ENCODE results near the gene DFFA.
A peak's percentile ranks its signal among the peaks of the same experiment; 100 is the strongest.

The DFFA gene

GRCh38 chr1:10490286-10490970 lies 18.1 kb upstream of the DFFA start:
- H3K27ac ChIP-seq: no peak overlapping the region
- TF ChIP-seq, protein P1, sequence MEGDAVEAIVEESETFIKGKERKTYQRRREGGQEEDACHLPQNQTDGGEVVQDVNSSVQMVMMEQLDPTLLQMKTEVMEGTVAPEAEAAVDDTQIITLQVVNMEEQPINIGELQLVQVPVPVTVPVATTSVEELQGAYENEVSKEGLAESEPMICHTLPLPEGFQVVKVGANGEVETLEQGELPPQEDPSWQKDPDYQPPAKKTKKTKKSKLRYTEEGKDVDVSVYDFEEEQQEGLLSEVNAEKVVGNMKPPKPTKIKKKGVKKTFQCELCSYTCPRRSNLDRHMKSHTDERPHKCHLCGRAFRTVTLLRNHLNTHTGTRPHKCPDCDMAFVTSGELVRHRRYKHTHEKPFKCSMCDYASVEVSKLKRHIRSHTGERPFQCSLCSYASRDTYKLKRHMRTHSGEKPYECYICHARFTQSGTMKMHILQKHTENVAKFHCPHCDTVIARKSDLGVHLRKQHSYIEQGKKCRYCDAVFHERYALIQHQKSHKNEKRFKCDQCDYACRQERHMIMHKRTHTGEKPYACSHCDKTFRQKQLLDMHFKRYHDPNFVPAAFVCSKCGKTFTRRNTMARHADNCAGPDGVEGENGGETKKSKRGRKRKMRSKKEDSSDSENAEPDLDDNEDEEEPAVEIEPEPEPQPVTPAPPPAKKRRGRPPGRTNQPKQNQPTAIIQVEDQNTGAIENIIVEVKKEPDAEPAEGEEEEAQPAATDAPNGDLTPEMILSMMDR (IDR thresholded peaks at IDR 0.05): no peak
- no peak for TF ChIP-seq ZFX (IDR thresholded peaks at IDR 0.05; ENCODE audit: borderline replicate concordance)

DNA sequence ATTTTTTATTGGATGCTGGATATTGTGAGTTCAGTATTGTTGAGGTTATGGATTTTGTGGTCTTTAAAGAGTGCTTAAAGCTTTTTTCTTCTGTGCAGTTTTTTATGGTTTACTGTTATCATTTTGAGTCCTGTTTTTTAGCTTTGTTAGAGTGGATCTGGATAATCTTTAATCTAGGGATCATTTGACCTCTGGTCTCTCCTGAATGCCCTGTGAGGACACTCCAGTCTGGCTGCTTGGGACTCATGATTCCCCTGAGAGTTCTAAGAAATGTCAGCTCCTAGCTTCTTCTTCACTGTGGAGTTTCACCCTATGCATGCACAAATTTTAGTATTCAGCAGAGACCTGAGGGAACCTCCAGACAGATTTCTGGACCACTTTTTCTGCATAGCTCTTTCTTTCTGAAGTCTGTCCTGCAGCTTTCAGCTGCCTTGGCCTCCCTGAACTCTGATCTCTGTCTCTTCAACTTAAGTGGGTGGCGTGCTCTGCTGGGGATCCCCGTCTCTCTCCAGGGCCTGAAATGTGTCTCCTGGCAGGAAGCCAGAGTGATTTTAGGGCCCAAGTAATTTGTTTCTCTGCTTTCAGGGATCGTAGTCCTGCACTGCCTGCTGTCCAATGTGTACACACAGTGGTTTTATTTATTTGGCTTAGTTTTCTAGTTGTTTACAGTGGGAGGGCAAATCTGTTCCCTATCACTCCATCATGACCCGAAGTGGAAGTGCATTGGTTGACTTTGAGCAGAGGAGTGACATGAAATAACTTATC lies 17.1 kb upstream of the DFFA start:
- TF ChIP-seq, protein P1 (IDR thresholded peaks at IDR 0.05): no peak
- no peak for TF ChIP-seq ZFX (IDR thresholded peaks at IDR 0.05; ENCODE audit: borderline replicate concordance)
- H3K27ac ChIP-seq: no peak overlapping the region

- H3K27ac ChIP-seq: no peak overlapping the region
- TF ChIP-seq, protein P1 (IDR thresholded peaks at IDR 0.05): no peak
- TF ChIP-seq ZFX (IDR thresholded peaks at IDR 0.05; ENCODE audit: borderline replicate concordance): no peak
Measured at GRCh38 chr1:10484521-10484920, 12.2 kb upstream of the DFFA start.

GRCh38 chr1:10480614-10481013 lies 8.3 kb upstream of the DFFA start:
- H3K27ac ChIP-seq: no peak overlapping the region
- no peak for TF ChIP-seq ZFX (IDR thresholded peaks at IDR 0.05; ENCODE audit: borderline replicate concordance)
- TF ChIP-seq, protein P1 (IDR thresholded peaks at IDR 0.05): no peak

- no peak overlapping the region for H3K27ac ChIP-seq
- TF ChIP-seq, protein P1 (IDR thresholded peaks at IDR 0.05): no peak
- no peak for TF ChIP-seq ZFX (IDR thresholded peaks at IDR 0.05; ENCODE audit: borderline replicate concordance)
Measured at GRCh38 chr1:10479296-10479695, 7.0 kb upstream of the DFFA start.

DNA sequence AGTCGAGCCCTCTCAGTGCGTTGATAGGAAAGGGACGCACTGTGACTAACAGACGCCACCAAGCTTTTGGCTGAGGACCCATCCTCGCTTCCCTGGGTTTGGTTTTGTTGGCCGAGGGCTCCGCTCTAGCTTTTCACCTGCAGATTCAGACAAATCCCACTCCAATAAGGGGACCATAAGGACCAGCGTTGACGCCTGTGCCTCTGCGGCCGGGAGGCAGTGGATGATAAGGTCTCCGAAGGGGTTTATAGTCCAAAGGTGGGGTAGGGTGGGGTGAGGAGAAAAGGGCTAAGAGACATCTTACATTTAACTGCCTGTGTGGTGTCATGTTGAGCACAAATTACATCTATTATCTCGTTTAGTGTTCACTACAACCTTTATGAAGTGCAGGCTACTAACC lies 3.2 kb upstream of the DFFA start:
- TF ChIP-seq, protein P1 (IDR thresholded peaks at IDR 0.05): no peak
- TF ChIP-seq ZFX (IDR thresholded peaks at IDR 0.05; ENCODE audit: borderline replicate concordance): no peak
- peak overlapping the region; percentile 71 for H3K27ac ChIP-seq
